NCI-H460 (cell line): ENCODE data around the gene CCDC43. TPM values are rescaled to one million over a fixed set of nuclear protein-coding genes. Genes with fewer than 3 reads are reported as not detected.
"Not testable (repeated sequence)": the region's sequence is repeated elsewhere in the genome, so short reads cannot be mapped to it uniquely, and the experiment has no call there.

ENCODE experiments used
- DNase-seq: peaks from one replicate; pipeline ENCODE4 v3.0.0-alpha.2; 2016; ENCODE audit warnings: low read depth; ENCODE audit errors: extremely low read depth
- polyA plus RNA-seq: library from polyadenylated mRNA; depleted of rRNA; stranded (reverse); fragments of >200 nt; gene quantifications from 2 replicates; pipeline ENCODE4 v1.2.3, GENCODE V29; 2014; cell fraction: nucleus; rRNA removed
- total RNA-seq: library from RNA; depleted of rRNA; stranded (reverse); fragments of >200 nt; shearing (Covaris generic); gene quantifications from 2 replicates; pipeline ENCODE4 v1.2.3, GENCODE V29; 2014; rRNA removed

Gene CCDC43
- 46.0 and 49.1 TPM in 2 replicates for total RNA-seq
- polyA plus RNA-seq, result 33.8 and 44.9 TPM in 2 replicates

GRCh38 chr17:44689477-44690217 is at the start of gene CCDC43:
TSS of gene CCDC43 (minus strand) at chr17:44689776. CDS start at chr17:44689753, 23 bp downstream.
- peak; percentile 87 for DNase-seq

- no peak for DNase-seq
Observed at GRCh38 chr17:44738214-44738906, 48.8 kb upstream of the CCDC43 start.

- DNase-seq, result no peak
Observed at GRCh38 chr17:44736551-44737240, 47.1 kb upstream of the CCDC43 start.

GRCh38 chr17:44734272-44734671 is 44.7 kb upstream of the CCDC43 start:
- no peak for DNase-seq

- no peak for DNase-seq
Observed at GRCh38 chr17:44733753-44734152, 44.2 kb upstream of the CCDC43 start.

GRCh38 chr17:44726121-44726520 is 36.5 kb upstream of the CCDC43 start:
- DNase-seq, result not testable (repeated sequence)

- DNase-seq, result no peak
Observed at GRCh38 chr17:44722254-44722653, 32.7 kb upstream of the CCDC43 start.

GRCh38 chr17:44719444-44719843 is 29.9 kb upstream of the CCDC43 start:
- DNase-seq, result no peak

- DNase-seq, result peak; percentile 88
Observed at GRCh38 chr17:44708401-44709263, 19.1 kb upstream of the CCDC43 start, which contains the start of gene DBF4B. TSS of gene DBF4B (plus strand) at chr17:44708665. CDS start at chr17:44708821, 156 bp downstream.

- peak; percentile 11 for DNase-seq
Observed at GRCh38 chr17:44707755-44708400, 18.3 kb upstream of the CCDC43 start.

GRCh38 chr17:44700288-44700687 is 10.7 kb upstream of the CCDC43 start:
- DNase-seq, result not testable (repeated sequence)

GRCh38 chr17:44693609-44694008 is 4.0 kb upstream of the CCDC43 start:
- DNase-seq, result no peak

GRCh38 chr17:44690746-44691306 is 1.2 kb upstream of the CCDC43 start:
- peak; percentile 45 for DNase-seq

GRCh38 chr17:44688675-44689476 is 700 bp downstream of the CCDC43 start:
- DNase-seq, result no peak

GRCh38 chr17:44688200-44688599 is 1.4 kb downstream of the CCDC43 start:
- DNase-seq, result no peak

- no peak for DNase-seq
Observed at GRCh38 chr17:44687756-44688155, 1.8 kb downstream of the CCDC43 start.

- not testable (repeated sequence) for DNase-seq
Observed at GRCh38 chr17:44683303-44683702, 6.3 kb downstream of the CCDC43 start.

GRCh38 chr17:44677136-44677535 is 12.4 kb downstream of the CCDC43 start:
- no peak for DNase-seq

GRCh38 chr17:44673893-44674292 is 15.7 kb downstream of the CCDC43 start:
- no peak for DNase-seq
